HL-60/S4 treated with retinoic acid at 250 ng/mL for 4 days and 3 days (cell line): ENCODE results near the gene GCGR.

Source experiments
- in situ Hi-C: fragments of 300-500 bp; cut with MboI; formaldehyde crosslinking; loops from 2 replicates; pipeline ENCODE4 v1.7.0; 2022; ENCODE audit warnings: low sequenced_read_pairs

GCGR gene

DNA sequence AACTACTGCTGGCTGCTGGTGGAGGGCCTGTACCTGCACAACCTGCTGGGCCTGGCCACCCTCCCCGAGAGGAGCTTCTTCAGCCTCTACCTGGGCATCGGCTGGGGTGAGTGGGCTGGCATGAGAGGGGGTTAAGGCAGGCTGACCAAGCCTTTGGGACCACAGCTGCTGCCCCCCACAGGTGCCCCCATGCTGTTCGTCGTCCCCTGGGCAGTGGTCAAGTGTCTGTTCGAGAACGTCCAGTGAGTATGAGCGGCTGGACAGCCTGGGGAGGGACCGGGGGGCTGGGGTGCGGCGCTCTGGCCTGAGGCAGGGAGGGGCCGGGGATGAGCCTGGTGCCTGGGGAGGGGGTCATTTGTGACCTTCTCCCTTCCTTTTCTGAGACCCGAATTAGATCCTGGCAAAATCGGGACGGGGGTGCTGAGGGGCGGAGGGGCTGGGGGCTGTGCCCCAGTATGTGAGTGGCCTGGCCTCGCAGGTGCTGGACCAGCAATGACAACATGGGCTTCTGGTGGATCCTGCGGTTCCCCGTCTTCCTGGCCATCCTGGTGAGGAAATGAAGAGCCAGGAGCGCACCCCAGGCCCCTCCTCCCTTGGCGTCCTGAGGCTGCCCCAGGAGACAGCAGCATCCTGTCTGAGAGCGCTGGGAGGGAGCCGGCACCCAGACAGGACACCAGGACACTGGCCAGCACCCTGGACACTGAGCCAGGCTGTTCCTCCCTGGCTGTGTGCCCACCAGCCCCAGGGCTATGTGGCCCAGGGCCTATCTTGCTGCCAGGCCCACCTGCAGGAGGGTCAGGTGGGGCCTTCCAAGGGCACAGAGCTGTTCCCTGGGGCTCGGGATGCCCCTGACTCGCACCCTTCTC lies 8.0 kb downstream of the GCGR start:
- in situ Hi-C loops, result no loop called here

DNA sequence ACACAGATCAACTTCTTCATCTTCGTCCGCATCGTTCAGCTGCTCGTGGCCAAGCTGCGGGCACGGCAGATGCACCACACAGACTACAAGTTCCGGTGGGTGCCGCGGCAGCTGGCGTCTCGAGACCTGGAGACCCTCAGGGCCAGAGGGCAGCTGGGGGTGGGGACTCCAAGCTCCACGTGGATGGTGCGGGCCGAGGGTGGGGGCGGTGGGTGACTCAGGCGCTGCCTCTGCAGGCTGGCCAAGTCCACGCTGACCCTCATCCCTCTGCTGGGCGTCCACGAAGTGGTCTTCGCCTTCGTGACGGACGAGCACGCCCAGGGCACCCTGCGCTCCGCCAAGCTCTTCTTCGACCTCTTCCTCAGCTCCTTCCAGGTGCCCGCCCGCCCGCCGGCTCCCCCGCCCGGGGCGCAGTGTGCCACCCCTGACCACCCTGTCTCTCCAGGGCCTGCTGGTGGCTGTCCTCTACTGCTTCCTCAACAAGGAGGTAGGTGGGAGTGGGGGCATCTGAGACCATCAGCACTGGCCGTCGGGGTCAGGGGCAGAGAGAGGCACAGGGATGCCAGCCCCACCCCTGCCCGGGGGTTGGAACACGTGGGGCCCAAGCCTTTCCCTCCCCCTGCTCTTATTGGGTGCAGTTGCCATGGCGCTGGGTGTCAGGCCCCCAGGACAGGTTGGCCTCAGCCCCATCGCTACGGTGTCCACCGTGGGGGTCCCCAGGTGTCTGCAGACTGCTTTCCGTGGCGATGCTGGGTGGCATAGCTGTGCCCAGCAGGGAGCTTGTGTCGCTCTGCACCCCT lies 8.8 kb downstream of the GCGR start:
- in situ Hi-C loops, result no loop called here

DNA sequence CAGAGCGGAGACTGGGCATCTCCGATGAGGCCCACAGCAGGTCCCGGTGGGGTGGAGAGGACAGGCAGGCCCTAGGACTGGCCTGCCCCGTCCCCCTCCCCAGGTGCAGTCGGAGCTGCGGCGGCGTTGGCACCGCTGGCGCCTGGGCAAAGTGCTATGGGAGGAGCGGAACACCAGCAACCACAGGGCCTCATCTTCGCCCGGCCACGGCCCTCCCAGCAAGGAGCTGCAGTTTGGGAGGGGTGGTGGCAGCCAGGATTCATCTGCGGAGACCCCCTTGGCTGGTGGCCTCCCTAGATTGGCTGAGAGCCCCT lies 9.4 kb downstream of the GCGR start:
- in situ Hi-C loops, result no loop called here

DNA sequence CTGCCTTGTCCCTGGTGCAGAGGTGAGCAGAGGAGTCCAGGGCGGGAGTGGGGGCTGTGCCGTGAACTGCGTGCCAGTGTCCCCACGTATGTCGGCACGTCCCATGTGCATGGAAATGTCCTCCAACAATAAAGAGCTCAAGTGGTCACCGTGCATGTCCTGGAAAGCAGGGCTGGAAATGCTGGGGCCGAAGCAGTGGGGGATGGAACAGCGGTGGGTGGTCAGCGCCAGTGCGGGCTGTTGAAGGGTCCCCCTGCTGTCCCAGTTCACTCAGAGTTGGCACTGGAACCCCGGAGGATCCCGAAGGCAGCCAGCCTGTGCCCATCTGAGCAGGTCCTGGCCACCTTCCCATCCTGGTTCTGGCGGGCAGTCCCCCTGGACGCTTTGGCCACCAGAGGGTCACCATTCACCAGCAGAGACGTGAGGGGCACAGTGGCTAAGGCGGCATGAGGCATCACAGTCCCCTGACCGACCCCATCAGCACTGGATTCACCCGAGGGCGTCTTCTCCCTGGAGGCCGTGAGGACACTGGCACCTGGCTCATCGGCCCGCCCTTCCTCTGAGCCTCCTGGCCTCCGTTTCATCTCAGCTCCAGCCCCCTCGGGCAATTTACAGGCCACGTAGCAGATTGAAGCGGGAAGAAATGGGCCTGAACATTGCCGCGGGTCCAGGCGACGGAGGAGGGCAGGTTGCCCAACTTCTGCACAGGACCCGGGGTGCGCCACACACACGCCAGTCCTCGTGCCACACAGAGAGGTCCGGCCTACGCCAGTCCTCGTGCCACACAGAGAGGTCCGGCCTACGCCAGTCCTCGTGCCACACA lies 10.1 kb downstream of the GCGR start:
- in situ Hi-C loops, result no loop called here

- in situ Hi-C loops, result no loop called here
These were observed 11.0 kb downstream of the GCGR start for GRCh38 chr17:81814748-81815645.

GRCh38 chr17:81815646-81815986 lies 11.7 kb downstream of the GCGR start:
- in situ Hi-C loops, result no loop called here

- in situ Hi-C loops, result no loop called here
These were observed 13.8 kb downstream of the GCGR start for GRCh38 chr17:81817758-81818147.

DNA sequence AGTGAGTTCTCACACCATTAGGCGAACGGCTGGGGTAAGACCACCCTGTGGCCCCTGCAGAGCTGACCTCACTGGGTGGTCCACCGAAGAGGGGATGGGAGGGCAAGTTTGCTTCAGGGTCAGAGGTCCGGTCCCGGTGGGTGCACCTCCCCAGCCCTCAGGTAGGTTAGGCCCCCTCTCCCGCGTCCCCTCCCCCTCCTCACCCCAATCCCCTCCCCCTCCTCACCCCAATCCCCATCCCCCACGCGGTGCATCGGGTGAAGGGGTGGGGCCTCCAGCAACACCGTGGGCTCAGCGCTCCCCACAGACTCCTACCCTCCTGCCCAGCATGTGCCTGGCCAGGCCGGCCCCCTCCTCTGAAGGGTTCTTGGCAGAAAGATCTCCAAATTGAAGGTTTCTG lies 15.8 kb downstream of the GCGR start:
- in situ Hi-C loops, result no loop called here

DNA sequence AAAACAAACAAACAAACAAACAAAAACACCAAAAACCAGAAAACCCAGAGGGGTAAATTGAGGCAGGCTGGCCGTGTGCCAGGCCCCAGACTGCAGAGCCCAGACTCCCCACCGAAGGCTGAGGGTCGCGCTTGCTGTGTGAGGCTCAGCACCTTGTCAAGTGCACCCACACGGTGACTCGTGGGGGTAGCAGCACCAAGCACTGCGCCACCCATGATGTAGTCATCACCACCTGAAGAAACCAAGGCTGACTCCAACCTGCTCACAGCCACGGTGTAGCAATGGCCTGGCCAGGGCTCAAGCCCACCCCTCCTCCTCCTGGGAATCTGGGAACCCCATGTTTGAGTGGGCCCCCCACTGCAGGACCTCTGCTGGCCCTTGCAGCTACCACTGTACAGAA lies 17.2 kb downstream of the GCGR start:
- in situ Hi-C loops, result no loop called here

- in situ Hi-C loops, result no loop called here
These were observed 17.8 kb downstream of the GCGR start for GRCh38 chr17:81821603-81822311.

DNA sequence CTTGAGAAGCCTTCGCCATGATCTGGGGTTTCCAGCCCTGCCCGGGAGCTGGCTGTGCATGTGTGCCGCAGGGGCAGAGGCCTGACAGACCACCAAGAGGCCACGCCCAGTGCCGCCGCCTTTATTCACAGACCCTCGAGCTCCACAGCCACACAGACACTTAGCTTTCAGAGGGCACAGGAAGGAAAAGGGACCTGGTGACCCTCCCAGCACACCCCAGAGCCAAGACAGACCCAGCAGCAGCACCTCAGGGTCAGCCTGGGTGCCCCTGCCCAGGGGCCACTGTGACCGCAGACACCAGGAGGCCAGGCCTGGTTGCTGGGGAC lies 18.3 kb downstream of the GCGR start:
- in situ Hi-C loops, result no loop called here

- in situ Hi-C loops, result no loop called here
These were observed 19.3 kb downstream of the GCGR start for GRCh38 chr17:81822996-81823819.

DNA sequence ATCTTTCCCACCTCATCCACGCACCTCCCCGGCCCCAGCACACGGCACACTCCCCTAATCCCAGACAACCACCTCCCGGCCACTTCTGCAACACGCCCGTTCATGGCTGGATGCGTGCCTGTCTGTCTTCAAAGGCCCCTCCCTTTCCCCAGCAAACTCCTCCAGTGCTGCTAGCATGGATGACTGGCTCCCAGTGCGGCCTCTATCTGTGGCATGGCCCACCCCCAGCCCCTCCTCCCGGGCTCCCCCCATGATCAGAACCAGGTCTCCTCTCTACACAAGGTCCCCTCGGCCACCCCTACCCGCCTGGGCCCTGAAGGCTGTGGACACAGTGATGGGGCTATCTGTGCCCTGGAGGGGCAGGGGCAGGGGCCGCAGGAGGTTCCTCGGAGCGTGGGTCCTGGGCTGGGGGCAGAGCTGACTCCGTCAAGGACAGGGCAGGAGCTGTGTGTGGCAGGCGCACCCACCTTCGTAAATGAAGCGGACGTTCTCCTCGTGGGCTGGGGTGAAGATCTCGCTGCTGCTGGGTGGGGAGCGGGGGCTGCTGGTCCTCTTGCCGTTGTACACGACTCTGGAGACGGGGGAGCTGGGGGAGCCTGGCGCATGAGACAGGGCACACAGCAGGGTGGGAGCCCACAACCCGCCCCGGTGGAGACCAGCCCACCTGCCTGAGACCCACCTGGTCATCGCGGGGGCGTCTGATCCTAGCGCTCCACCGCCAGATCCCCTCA lies 20.0 kb downstream of the GCGR start:
- in situ Hi-C loops, result no loop called here

- in situ Hi-C loops, result no loop called here
These were observed 20.6 kb downstream of the GCGR start for GRCh38 chr17:81824595-81824994.

- in situ Hi-C loops, result no loop called here
These were observed 22.0 kb downstream of the GCGR start for GRCh38 chr17:81825841-81826466.

GRCh38 chr17:81828656-81829055 lies 24.7 kb downstream of the GCGR start:
- in situ Hi-C loops, result no loop called here

- in situ Hi-C loops, result no loop called here
These were observed 25.9 kb downstream of the GCGR start for GRCh38 chr17:81829858-81830257.

- in situ Hi-C loops, result no loop called here
These were observed 27.6 kb downstream of the GCGR start for GRCh38 chr17:81831563-81831956.
